B cell (primary cell): ENCODE data around the gene MAU2. TPM values are rescaled to one million over a fixed set of nuclear protein-coding genes. Genes with fewer than 3 reads are reported as not detected.

ENCODE experiments used
- ATAC-seq: fragments of 200-7000 bp; cut with Tn5 transposase; one replicate; pipeline ENCODE4 v1.10.0; 2021; ENCODE audit warnings: low read depth, mild to moderate bottlenecking, moderate number of reproducible peaks, moderate library complexity
- CTCF ChIA-PET: fragments of 350-600 bp; sonication (Branson Sonifier 250); formaldehyde crosslinking; loops from one replicate; lab custom pipeline; 2021; ENCODE audit warnings: antibody characterized with exemption, inconsistent platforms; lab: Charles Lee
- POLR2A ChIA-PET: fragments of 350-600 bp; sonication (Branson Sonifier 250); formaldehyde crosslinking; loops from one replicate; lab custom pipeline; 2021; ENCODE audit warnings: antibody characterized with exemption; lab: Charles Lee
- DNase-seq: peaks from one replicate; pipeline ENCODE4 v3.0.0; 2013
- H2AFZ ChIP-seq: 2 replicates; pipeline ENCODE4 v1.6.1; 2012; ENCODE audit warnings: mild to moderate bottlenecking, low read depth, low read length; ENCODE audit not compliant: insufficient read depth, poor library complexity, severe bottlenecking
- H3K27ac ChIP-seq, 2 donors: 1 replicate in 1 of 2; 2 replicates in 1 of 2; pipeline ENCODE4 v1.5.1; 2012 to 2013; ENCODE audit warnings: low read length in 2 of 2, mild to moderate bottlenecking in 2 of 2, moderate library complexity in 1 of 2
- H3K27me3 ChIP-seq, 4 experiments: fragments of 200-600 bp in 1 of 4; sonication (generic) in 1 of 4; replicated peaks in 1 of 4; 1 replicate in 2 of 4; 2 replicates in 2 of 4; pipeline versions ENCODE4 v1.6.1 to v1.7.0; 2013 to 2016; ENCODE audit warnings: low read length in 3 of 4, mild to moderate bottlenecking in 2 of 4, mixed read lengths in 1 of 4, moderate library complexity in 1 of 4; ENCODE audit not compliant: insufficient read depth in 4 of 4, control insufficient read depth in 3 of 4; ENCODE audit errors: control extremely low read depth in 1 of 4
- H3K36me3 ChIP-seq, 2 experiments: replicated peaks in 1 of 2; 1 replicate in 1 of 2; 2 replicates in 1 of 2; pipeline versions ENCODE4 v1.6.1 to v1.7.1; 2013; ENCODE audit warnings: low read length in 1 of 2; ENCODE audit not compliant: insufficient read depth in 2 of 2, control insufficient read depth in 1 of 2; ENCODE audit errors: control extremely low read depth in 1 of 2, extremely low read depth in 1 of 2
- H3K4me1 ChIP-seq, 2 donors: fragments of 200-600 bp in 1 of 2; sonication (generic) in 1 of 2; 1 replicate in 1 of 2; 2 replicates in 1 of 2; pipeline versions ENCODE4 v1.5.1 to v1.6.1; 2013 to 2017; ENCODE audit warnings: low read length in 2 of 2; ENCODE audit not compliant: control insufficient read depth in 2 of 2, insufficient read depth in 2 of 2
- H3K4me2 ChIP-seq: replicated peaks from 2 replicates; pipeline ENCODE3; 2012; ENCODE audit warnings: mild to moderate bottlenecking, low read depth, low read length; ENCODE audit not compliant: poor library complexity, severe bottlenecking
- H3K4me3 ChIP-seq, 5 experiments: fragments of 200-600 bp in 1 of 5; sonication (generic) in 1 of 5; 1 replicate in 3 of 5; 2 replicates in 2 of 5; pipeline versions ENCODE4 v1.5.1 to v1.7.0; 2011 to 2016; ENCODE audit warnings: low read length in 4 of 5, mild to moderate bottlenecking in 4 of 5, low read depth in 2 of 5, control low read depth in 1 of 5, moderate library complexity in 1 of 5; ENCODE audit not compliant: insufficient read depth in 1 of 5; ENCODE audit errors: control extremely low read depth in 1 of 5, extremely low read depth in 1 of 5
- H3K79me2 ChIP-seq: fragments of 200-600 bp; sonication (generic); one replicate; pipeline ENCODE4 v1.6.0; 2016; ENCODE audit warnings: low read length; ENCODE audit not compliant: control insufficient read depth, insufficient read depth
- H3K9ac ChIP-seq: fragments of 200-600 bp; sonication (generic); 2 replicates; pipeline ENCODE4 v1.6.1; 2017; ENCODE audit warnings: mild to moderate bottlenecking, low read length, moderate library complexity
- H3K9me3 ChIP-seq, 3 donors: one replicate each; pipeline versions ENCODE4 v1.6.1 to v1.7.1; 2013; ENCODE audit warnings: low read length in 2 of 3; ENCODE audit not compliant: control insufficient read depth in 2 of 3, insufficient read depth in 1 of 3; ENCODE audit errors: control extremely low read depth in 1 of 3
- H4K20me1 ChIP-seq: 2 replicates; pipeline ENCODE4 v1.6.0; 2012; ENCODE audit warnings: mild to moderate bottlenecking, low read length; ENCODE audit not compliant: insufficient read depth, control insufficient read depth, poor library complexity, severe bottlenecking
- H3K27ac Mint-ChIP-seq: one replicate; pipeline ENCODE4 v1.8.0; 2021; ENCODE audit warnings: mixed read lengths
- H3K27me3 Mint-ChIP-seq: one replicate; pipeline ENCODE4 v1.8.0; 2021; ENCODE audit warnings: mixed read lengths
- H3K4me1 Mint-ChIP-seq: one replicate; pipeline ENCODE4 v1.8.0; 2021; ENCODE audit warnings: mixed read lengths
- H3K4me3 Mint-ChIP-seq: one replicate; pipeline ENCODE4 v1.8.0; 2021; ENCODE audit warnings: mixed read lengths
- H3K9me3 Mint-ChIP-seq: one replicate; pipeline ENCODE4 v1.8.0; 2022; ENCODE audit warnings: mixed read lengths; ENCODE audit not compliant: insufficient read depth
- CTCF ChIP-seq: fragments of 200-600 bp; IDR thresholded peaks from one replicate; pipeline ENCODE4 v1.8.0; 2022; ENCODE audit warnings: antibody characterized with exemption, mild to moderate bottlenecking
- EZH2 ChIP-seq: IDR thresholded peaks from 2 replicates; pipeline ENCODE4 v1.6.1; 2012; ENCODE audit warnings: borderline replicate concordance, low read depth, mild to moderate bottlenecking, moderate library complexity, low read length; ENCODE audit not compliant: insufficient read depth, poor library complexity, severe bottlenecking
- WGBS: methylation state at CpG from one replicate; pipeline ENCODE4 v1.1.5; 2013; ENCODE audit warnings: missing lambda C conversion rate; ENCODE audit not compliant: insufficient coverage; 5-methylcytosine and 5-hydroxymethylcytosine counted together
- intact Hi-C: fragments of 100-400 bp; cut with micrococcal nuclease; formaldehyde crosslinking; loops from one replicate; pipeline ENCODE4 v1.10.0; 2022
- polyA plus RNA-seq: library from polyadenylated mRNA; depleted of rRNA; stranded (reverse); fragments of >200 nt; gene quantifications from 2 replicates; pipeline ENCODE4 v1.2.3, GENCODE V29; 2012
- total RNA-seq, 2 donors: library from RNA; stranded (reverse); fragments of 120-200 nt in 1 of 2; gene quantifications; 1 replicate in 1 of 2; 2 replicates in 1 of 2; pipeline versions ENCODE4 v1.2.3 to v1.2.4, GENCODE V29; 2013 to 2022

MAU2 gene
- total and polyA plus RNA-seq, 2 donors (not counting 1 experiment from before 2014, with no cell fraction given): 87.7 to 199 TPM

GRCh38 chr19:19354932-19355331 lies 34.3 kb downstream of the MAU2 start:
- POLR2A ChIA-PET: no interaction called here
- intact Hi-C loops: no loop called here
- peaks cover 10% of the 10 kb centered on the region for H4K20me1 ChIP-seq
- Mint-ChIP-seq H3K9me3 (no peaks in the 10 kb centered on the region), H3K27me3 (no peaks in the 10 kb centered on the region), H3K4me1 (no peaks in the 10 kb centered on the region), H3K27ac (no peak overlapping the region), H3K4me3 (no peak overlapping the region)
- H3K9me3 ChIP-seq: no peaks in the 10 kb centered on the region
- no peaks in the 10 kb centered on the region for H3K27me3 ChIP-seq
- no peaks in the 10 kb centered on the region for H3K4me1 ChIP-seq
- H2AFZ ChIP-seq: no peak overlapping the region
- H3K4me3 ChIP-seq: no peak overlapping the region
- peaks cover 0 to 72% of the 10 kb centered on the region in 2 experiments for H3K36me3 ChIP-seq
- H3K9ac ChIP-seq: no peak overlapping the region
- DNase-seq: no peak
- no peak for TF ChIP-seq CTCF
- TF ChIP-seq EZH2: no peak
- 98% methylated on average over 11 of the region's 11 CpGs for WGBS
- no peak overlapping the region for H3K27ac ChIP-seq
- no peak for ATAC-seq
- H3K4me2 ChIP-seq: no peak overlapping the region
- CTCF ChIA-PET: no interaction called here
- H3K79me2 ChIP-seq: no peaks in the 10 kb centered on the region

GRCh38 chr19:19355606-19356139 lies 35.0 kb downstream of the MAU2 start:
- WGBS: 97% methylated on average over 18 of the region's 18 CpGs
- H3K9me3 ChIP-seq: no peaks in the 10 kb centered on the region
- H3K27me3 ChIP-seq: no peaks in the 10 kb centered on the region
- POLR2A ChIA-PET: no interaction called here
- H3K79me2 ChIP-seq: no peaks in the 10 kb centered on the region
- H3K27ac Mint-ChIP-seq: no peak overlapping the region
- H3K9me3 Mint-ChIP-seq: no peaks in the 10 kb centered on the region
- H3K4me3 ChIP-seq: no peak overlapping the region
- H3K36me3 ChIP-seq: peaks cover 0 to 69% of the 10 kb centered on the region in 2 experiments
- peaks cover 1 to 3% of the 10 kb centered on the region in 2 donors for H3K4me1 ChIP-seq
- H4K20me1 ChIP-seq: peaks cover 10% of the 10 kb centered on the region
- CTCF ChIA-PET: no interaction called here
- DNase-seq (no peak), ATAC-seq (no peak)
- TF ChIP-seq EZH2: no peak
- TF ChIP-seq CTCF: no peak
- no peak overlapping the region for H2AFZ ChIP-seq
- intact Hi-C loops: no loop called here
- H3K9ac ChIP-seq: no peak overlapping the region
- H3K4me2 ChIP-seq: no peak overlapping the region
- no peak overlapping the region for H3K27ac ChIP-seq
- H3K27me3 Mint-ChIP-seq: no peaks in the 10 kb centered on the region
- peaks cover 5% of the 10 kb centered on the region for H3K4me1 Mint-ChIP-seq
- H3K4me3 Mint-ChIP-seq: no peak overlapping the region
